HEK293 (cell line): ENCODE data around the gene BBOX1.

Experiments used
- ATF2 ChIP-seq: fragments of 450-650 bp; formaldehyde crosslinking; IDR thresholded peaks from 2 replicates; pipeline ENCODE4 v1.5.1; 2016; ENCODE audit warnings: missing biosample characterization, missing genetic modification characterization, low read depth
- ZNF214 ChIP-seq: fragments of 450-650 bp; formaldehyde crosslinking; IDR thresholded peaks from 2 replicates; pipeline ENCODE4 v1.5.1; 2017; ENCODE audit warnings: missing biosample characterization, mild to moderate bottlenecking, missing genetic modification characterization, borderline replicate concordance

- TF ChIP-seq ATF2 (tag by site-specific recombination) (no peak), ZNF214 (no peak)
These were observed 35.0 kb downstream of the BBOX1 start for GRCh38 chr11:27075655-27076054.
